Measurements from ENCODE around the gene NOG.

DNA sequence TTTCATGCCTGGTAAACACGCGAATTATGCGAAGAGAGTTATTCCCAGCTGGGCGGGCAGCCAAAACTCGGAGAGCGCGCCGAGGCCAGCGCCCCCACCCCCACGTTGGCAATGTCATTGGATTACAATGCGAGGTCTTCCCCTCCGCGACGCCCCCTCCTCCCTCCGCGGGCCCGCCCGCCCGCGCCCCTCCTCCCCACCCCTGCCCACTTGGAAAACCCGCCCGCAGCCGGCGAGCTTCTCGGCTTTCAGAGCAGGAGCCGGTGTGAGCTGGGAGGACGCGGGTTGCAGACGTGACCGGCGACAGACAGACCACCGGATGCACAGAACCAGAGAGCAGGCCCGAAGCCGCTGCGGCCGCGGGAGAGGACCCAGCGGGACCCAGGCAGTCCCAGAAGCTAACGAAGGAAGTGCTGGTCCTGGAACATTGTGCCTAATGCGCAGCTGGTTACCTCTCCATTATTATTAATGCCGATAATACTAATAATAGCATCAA lies 4.0 kb downstream of the NOG start:
- TF ChIP-seq POLR2AphosphoS5 (IDR thresholded peaks at IDR 0.05) = no peak
- TF ChIP-seq, protein P1, sequence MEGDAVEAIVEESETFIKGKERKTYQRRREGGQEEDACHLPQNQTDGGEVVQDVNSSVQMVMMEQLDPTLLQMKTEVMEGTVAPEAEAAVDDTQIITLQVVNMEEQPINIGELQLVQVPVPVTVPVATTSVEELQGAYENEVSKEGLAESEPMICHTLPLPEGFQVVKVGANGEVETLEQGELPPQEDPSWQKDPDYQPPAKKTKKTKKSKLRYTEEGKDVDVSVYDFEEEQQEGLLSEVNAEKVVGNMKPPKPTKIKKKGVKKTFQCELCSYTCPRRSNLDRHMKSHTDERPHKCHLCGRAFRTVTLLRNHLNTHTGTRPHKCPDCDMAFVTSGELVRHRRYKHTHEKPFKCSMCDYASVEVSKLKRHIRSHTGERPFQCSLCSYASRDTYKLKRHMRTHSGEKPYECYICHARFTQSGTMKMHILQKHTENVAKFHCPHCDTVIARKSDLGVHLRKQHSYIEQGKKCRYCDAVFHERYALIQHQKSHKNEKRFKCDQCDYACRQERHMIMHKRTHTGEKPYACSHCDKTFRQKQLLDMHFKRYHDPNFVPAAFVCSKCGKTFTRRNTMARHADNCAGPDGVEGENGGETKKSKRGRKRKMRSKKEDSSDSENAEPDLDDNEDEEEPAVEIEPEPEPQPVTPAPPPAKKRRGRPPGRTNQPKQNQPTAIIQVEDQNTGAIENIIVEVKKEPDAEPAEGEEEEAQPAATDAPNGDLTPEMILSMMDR (IDR thresholded peaks at IDR 0.05) = no peak

Measured in prostate gland (tissue), 2 donors.